HG02970 (cell line): ENCODE measurements around the gene ANXA4.

Source experiments
- ATAC-seq: cut with Tn5 transposase; IDR thresholded peaks from one replicate; pipeline ENCODE4 v1.9.1; 2021; ENCODE audit warnings: mild to moderate bottlenecking, moderate library complexity, moderate number of reproducible peaks; ENCODE audit not compliant: unreplicated experiment, low FRiP score

Gene ANXA4

DNA sequence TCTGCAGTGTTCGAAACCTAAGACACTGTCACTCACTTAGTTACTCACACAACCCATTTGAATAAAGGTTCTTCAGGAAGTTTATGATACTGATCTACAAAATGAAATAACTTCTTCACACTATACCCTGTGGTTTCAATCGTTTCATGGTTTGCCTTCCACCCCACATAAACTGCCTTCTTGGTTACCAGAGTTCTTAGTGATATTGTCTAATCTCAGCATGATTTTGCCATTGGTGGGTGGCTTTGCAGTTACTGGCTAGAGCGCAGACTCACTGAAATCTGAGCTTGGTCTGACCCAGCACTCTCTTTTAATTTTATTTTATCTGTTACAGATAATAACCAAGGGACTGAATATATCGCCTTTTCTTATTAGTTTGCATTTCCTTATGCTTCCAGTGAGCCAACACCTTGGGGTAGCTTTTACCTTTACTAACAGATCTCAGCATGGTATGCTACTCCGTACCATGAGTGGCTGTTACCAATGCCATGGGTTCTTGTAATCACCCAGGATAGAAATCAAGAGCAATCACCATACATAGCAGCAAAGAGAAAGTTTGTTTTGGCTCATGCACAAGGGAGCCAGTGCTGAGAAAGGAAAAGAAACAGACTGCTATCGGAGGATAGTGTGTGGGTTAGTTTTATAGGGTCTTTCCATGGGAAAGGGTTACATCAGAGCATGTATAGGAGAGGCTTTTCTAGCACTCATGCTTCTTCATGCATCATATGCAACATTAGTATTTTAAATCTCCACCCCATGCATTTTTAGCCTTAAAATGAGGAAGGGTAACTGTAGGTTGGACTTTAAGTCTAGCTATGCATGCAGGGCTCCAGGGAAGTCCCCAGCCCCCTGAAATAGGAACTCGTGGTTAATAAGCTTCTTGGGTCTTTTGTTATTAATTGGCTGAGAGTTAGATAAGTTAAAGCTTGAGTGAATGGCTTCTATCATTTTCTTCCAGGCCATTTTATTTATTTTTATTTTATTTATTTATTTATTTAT, 33.3 kb downstream of the ANXA4 start:
- ATAC-seq, result no peak

GRCh38 chr2:69776886-69777785, 35.2 kb downstream of the ANXA4 start:
- ATAC-seq, result no peak

- ATAC-seq, result no peak
These were observed 35.8 kb downstream of the ANXA4 start for GRCh38 chr2:69777786-69778105.

- no peak for ATAC-seq
These were observed 37.5 kb downstream of the ANXA4 start for GRCh38 chr2:69779258-69780001.

GRCh38 chr2:69780921-69781320, 39.0 kb downstream of the ANXA4 start:
- peak; percentile 17 for ATAC-seq

- ATAC-seq, result peak; percentile 44
These were observed 39.7 kb downstream of the ANXA4 start for GRCh38 chr2:69781321-69782248.

GRCh38 chr2:69784228-69784627, 42.3 kb downstream of the ANXA4 start:
- no peak for ATAC-seq

- no peak for ATAC-seq
These were observed 43.4 kb downstream of the ANXA4 start for GRCh38 chr2:69785358-69785757.

GRCh38 chr2:69786052-69786560, 44.2 kb downstream of the ANXA4 start:
- no peak for ATAC-seq

DNA sequence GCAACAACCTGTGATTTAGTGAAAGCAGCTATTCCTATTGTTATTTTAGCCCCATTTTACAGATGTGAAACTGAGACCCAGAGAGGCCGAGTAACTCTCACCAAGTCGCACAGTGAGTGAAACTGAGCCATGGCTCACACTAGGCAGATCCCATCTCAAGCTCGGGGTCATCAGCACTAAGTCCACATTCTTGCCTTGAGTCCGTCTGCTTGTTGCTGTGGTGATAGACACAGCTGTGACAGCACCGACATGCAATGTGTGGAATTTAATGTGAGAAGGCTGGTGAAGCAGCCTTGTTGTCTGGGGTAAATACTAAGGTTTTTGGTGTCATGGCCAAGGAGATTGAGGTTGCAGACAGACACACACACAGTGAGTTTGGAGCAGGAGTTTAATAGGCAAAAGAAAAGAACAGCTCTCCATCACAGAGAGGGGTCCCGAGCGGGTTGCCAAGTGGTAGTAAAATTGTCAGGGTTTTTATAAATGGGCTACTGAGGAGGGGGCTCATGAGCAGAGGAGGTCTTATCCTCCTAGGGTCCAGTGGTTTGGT, 47.3 kb downstream of the ANXA4 start:
- ATAC-seq, result no peak

DNA sequence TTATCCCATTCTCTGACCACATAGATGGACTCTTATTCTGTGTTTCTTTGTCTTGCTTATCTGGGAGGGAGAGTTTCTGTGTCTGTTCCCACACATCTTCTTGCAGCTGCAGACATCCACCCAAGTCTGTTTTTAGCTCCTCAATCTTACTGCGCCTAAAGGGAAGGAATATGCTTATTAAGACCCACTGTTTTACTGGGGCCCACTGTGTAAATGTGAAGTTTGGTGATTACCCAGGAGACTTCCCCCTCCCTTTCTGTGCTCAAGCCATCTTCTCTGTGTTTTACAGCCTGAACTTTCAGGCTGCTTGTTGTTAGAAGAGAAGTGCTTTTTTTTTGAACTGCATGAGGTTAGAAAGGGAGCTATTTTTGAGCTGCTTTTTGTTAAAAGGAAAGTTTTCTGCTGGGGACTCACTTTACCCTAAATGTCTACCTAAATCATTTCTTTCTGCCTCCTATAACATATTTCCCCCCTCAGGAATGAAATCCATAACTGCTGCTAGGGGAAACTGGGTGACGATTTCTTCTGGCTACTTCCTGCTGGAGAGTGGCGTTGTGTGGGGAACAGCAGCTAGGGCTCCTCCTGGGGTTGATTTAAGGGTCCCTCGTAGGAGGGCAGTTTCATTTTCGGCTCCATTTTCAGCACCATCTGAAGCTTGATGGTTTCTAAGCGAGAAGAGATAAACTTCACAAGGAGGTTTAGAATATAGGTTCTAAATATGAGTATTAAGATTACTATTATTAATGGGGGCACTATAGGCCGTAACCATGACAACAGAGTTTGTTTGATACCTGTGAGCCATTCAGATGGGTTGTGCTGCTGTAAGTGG, 48.1 kb downstream of the ANXA4 start:
- ATAC-seq, result no peak

DNA sequence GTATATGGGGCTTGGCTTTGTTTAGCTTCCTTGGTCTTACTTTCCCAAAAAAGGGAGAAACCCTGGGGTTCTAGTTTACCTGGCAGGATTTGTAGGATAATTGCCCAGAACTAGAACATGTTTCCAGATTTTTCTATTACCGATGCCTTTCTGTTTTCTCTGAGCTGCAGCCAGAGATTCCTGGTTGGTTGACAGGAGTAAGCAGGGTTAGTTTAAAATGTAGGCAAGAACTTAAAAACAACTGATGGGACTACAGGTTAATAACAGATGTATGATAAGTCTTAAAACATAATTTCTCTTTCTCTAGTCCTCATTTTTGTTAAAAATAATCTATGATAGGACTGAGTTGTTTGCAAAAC, 48.6 kb downstream of the ANXA4 start:
- ATAC-seq, result no peak

DNA sequence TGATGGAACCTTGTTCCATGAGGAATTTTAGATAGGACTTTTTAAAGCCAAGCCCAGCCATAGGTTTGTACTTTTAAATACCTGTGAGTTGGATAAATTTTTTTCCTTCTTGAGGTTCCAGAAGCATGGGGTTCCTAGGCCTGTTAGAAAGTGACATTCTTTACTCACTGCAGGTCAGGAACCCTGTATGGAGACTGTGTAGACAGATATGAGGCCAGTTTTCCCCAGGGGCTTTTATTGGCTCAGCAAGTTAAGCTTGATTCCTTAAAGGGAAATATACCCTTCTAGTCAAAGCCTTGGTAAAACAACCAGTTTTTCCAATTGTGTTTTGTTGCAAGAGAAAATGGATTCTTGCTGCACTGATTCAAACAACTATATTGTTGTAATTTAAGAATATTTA, 49.1 kb downstream of the ANXA4 start:
- ATAC-seq, result no peak

DNA sequence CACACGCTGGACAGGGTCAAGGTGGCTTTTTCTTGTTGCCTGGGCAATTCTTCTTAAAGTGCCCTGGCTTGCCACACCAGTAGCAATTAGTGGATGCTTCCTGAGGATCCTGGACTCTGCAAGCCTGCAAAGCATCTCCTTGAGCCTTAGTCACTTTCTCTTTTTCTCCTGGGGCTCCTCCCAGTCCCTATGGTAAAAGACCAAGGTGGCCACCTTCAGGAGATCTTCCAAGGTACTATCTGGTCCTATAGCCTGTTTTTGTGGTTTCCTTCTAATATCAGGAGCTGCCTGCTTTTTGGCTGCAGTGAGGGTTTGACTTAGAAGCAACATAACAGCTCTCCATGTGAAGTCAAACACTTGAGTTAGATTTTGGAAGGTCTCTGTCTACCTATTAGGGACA, 54.2 kb downstream of the ANXA4 start:
- no peak for ATAC-seq

- no peak for ATAC-seq
These were observed 55.3 kb downstream of the ANXA4 start for GRCh38 chr2:69797235-69797634.

DNA sequence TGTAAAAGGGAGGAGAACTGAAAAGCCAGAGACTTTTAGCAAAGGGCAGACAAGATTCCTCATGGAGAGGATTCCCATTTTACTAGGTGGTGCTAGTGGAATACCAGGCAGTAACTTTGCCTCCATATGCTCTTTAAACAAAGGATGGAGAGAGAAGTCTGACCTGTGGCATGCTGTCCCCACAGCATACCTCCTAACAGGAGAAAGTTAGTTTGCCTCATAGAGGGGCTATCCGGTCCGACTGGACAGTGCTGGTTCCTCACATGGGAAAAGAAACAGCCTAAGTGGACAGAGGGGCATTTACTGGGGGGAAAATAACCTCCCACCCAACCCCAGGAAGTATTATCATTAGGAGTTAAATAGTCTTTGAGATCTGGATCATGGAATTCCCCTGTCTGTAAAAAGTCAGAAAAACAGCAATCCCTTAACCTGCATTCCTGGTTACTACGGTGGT, 55.9 kb downstream of the ANXA4 start:
- ATAC-seq, result no peak

- no peak for ATAC-seq
These were observed 56.5 kb downstream of the ANXA4 start for GRCh38 chr2:69798290-69798908.
